DOHH2 (cell line): ENCODE data around the gene STT3B.

Source experiments
- H3F3A ChIP-seq: fragments of 200-600 bp; sonication (generic), shearing (Covaris generic); 2 replicates; pipeline ENCODE4 v1.6.0; 2016; ENCODE audit warnings: antibody characterized with exemption, mild to moderate bottlenecking; ENCODE audit not compliant: control insufficient read depth, insufficient read depth
- H3K27ac ChIP-seq: fragments of 200-600 bp; sonication (generic); 2 replicates; pipeline ENCODE4 v1.5.1; 2014; ENCODE audit warnings: low read depth, mild to moderate bottlenecking, low read length, moderate library complexity
- H3K27me3 ChIP-seq: fragments of 200-600 bp; sonication (generic); 2 replicates; pipeline ENCODE4 v1.6.1; 2014; ENCODE audit warnings: mild to moderate bottlenecking, low read length, mixed read lengths; ENCODE audit not compliant: control insufficient read depth
- H3K36me3 ChIP-seq: fragments of 200-600 bp; sonication (generic); 2 replicates; pipeline ENCODE4 v1.6.1; 2014; ENCODE audit warnings: mild to moderate bottlenecking, low read length, moderate library complexity, mixed read lengths; ENCODE audit not compliant: control insufficient read depth
- H3K4me1 ChIP-seq: fragments of 200-600 bp; sonication (generic); 2 replicates; pipeline ENCODE4 v1.6.1; 2014; ENCODE audit warnings: mild to moderate bottlenecking, low read length, mixed read lengths; ENCODE audit not compliant: control insufficient read depth
- H3K4me2 ChIP-seq: fragments of 200-600 bp; sonication (generic); 2 replicates; pipeline ENCODE4 v1.6.0; 2014; ENCODE audit warnings: mild to moderate bottlenecking, low read length, moderate library complexity
- H3K4me3 ChIP-seq: fragments of 200-600 bp; sonication (generic); 2 replicates; pipeline ENCODE4 v1.5.1; 2014; ENCODE audit warnings: mild to moderate bottlenecking, low read length, mixed read lengths
- H3K79me2 ChIP-seq: fragments of 200-600 bp; sonication (generic); 2 replicates; pipeline ENCODE4 v1.6.1; 2014; ENCODE audit warnings: mild to moderate bottlenecking, low read length, mixed read lengths; ENCODE audit not compliant: control insufficient read depth
- H3K9me2 ChIP-seq: fragments of 200-600 bp; sonication (generic); replicated peaks from 2 replicates; pipeline ENCODE4 v1.6.1; 2014; ENCODE audit warnings: mild to moderate bottlenecking, low read length, mixed read lengths; ENCODE audit not compliant: control insufficient read depth
- H3K9me3 ChIP-seq: fragments of 200-600 bp; sonication (generic); 2 replicates; pipeline ENCODE4 v1.6.1; 2014; ENCODE audit warnings: antibody characterized with exemption, low read length, mixed read lengths; ENCODE audit not compliant: control insufficient read depth, insufficient read depth
- H4K20me1 ChIP-seq: fragments of 200-600 bp; sonication (generic); 2 replicates; pipeline ENCODE4 v1.6.0; 2014; ENCODE audit warnings: low read depth, mild to moderate bottlenecking, antibody characterized with exemption, low read length, moderate library complexity; ENCODE audit not compliant: control insufficient read depth, insufficient read depth
- CTCF ChIP-seq: fragments of 200-600 bp; sonication (generic); IDR thresholded peaks from one replicate; pipeline ENCODE4 v1.5.1; 2014; ENCODE audit warnings: antibody characterized with exemption, mild to moderate bottlenecking, low read depth, low read length; ENCODE audit not compliant: poor library complexity, severe bottlenecking
- EZH2phosphoT487 ChIP-seq: fragments of 200-600 bp; sonication (generic); IDR thresholded peaks from 2 replicates; pipeline ENCODE4 v1.6.1; 2017; ENCODE audit warnings: borderline replicate concordance, mild to moderate bottlenecking, antibody characterized with exemption, low read length, moderate library complexity, mixed read lengths

STT3B gene

GRCh38 chr3:31522152-31522551, 10.6 kb upstream of the STT3B start:
- H3K27me3 ChIP-seq = no peaks in the 10 kb centered on the region
- peak overlapping the region; percentile 43 for H3K4me2 ChIP-seq
- H3F3A ChIP-seq = no peaks in the 10 kb centered on the region
- TF ChIP-seq EZH2phosphoT487 (no peak), CTCF (no peak)
- no peaks in the 10 kb centered on the region for H3K36me3 ChIP-seq
- no peaks in the 10 kb centered on the region for H3K9me2 ChIP-seq
- no peaks in the 10 kb centered on the region for H3K79me2 ChIP-seq
- H4K20me1 ChIP-seq = no peaks in the 10 kb centered on the region
- peaks cover 25% of the 10 kb centered on the region for H3K4me1 ChIP-seq
- peak overlapping the region; percentile 2; the same call in 1 of the 2 replicates for H3K4me3 ChIP-seq
- H3K9me3 ChIP-seq = no peaks in the 10 kb centered on the region
- H3K27ac ChIP-seq = no peak overlapping the region

GRCh38 chr3:31523543-31523942, 9.2 kb upstream of the STT3B start:
- TF ChIP-seq CTCF (no peak), EZH2phosphoT487 (no peak)
- Histone ChIP-seq H3K4me3 (no peak overlapping the region), H3K4me1 (peaks cover 25% of the 10 kb centered on the region)

GRCh38 chr3:31525532-31525931, 7.2 kb upstream of the STT3B start:
- TF ChIP-seq CTCF = no peak
- TF ChIP-seq EZH2phosphoT487 = no peak
- H3F3A ChIP-seq = no peaks in the 10 kb centered on the region
- H3K4me3 ChIP-seq = no peak overlapping the region
- H3K9me3 ChIP-seq = no peaks in the 10 kb centered on the region
- H3K4me1 ChIP-seq = peaks cover 39% of the 10 kb centered on the region
- H3K79me2 ChIP-seq = peaks cover 11% of the 10 kb centered on the region
- H4K20me1 ChIP-seq = no peaks in the 10 kb centered on the region
- H3K27ac ChIP-seq = no peak overlapping the region
- no peaks in the 10 kb centered on the region for H3K27me3 ChIP-seq
- no peaks in the 10 kb centered on the region for H3K9me2 ChIP-seq
- H3K36me3 ChIP-seq = no peaks in the 10 kb centered on the region
- no peak overlapping the region for H3K4me2 ChIP-seq

More at GRCh38 chr3:31523543-31523942, 9.2 kb upstream of the STT3B start:
- H3K9me2 ChIP-seq = no peaks in the 10 kb centered on the region
- H3K9me3 ChIP-seq = no peaks in the 10 kb centered on the region
- no peaks in the 10 kb centered on the region for H3K36me3 ChIP-seq
- H3K79me2 ChIP-seq = no peaks in the 10 kb centered on the region
- H3F3A ChIP-seq = no peaks in the 10 kb centered on the region
- H4K20me1 ChIP-seq = no peaks in the 10 kb centered on the region
- H3K4me2 ChIP-seq = no peak overlapping the region
- no peaks in the 10 kb centered on the region for H3K27me3 ChIP-seq
- H3K27ac ChIP-seq = no peak overlapping the region

GRCh38 chr3:31529421-31529820, 3.3 kb upstream of the STT3B start:
- Histone ChIP-seq H3K36me3 (peaks cover 17% of the 10 kb centered on the region), H3K4me2 (peak overlapping the region; percentile 90; the same call in 1 of the 2 replicates)

More at GRCh38 chr3:31529421-31529820, 3.3 kb upstream of the STT3B start:
- no peak for TF ChIP-seq CTCF
- TF ChIP-seq EZH2phosphoT487 = no peak
- Histone ChIP-seq H3K4me1 (peaks cover 16% of the 10 kb centered on the region), H3K27me3 (no peaks in the 10 kb centered on the region), H3K4me3 (0 out of 2 replicates have a peak overlapping the region, but pooled peaks have one; percentile 10), H3F3A (no peaks in the 10 kb centered on the region), H4K20me1 (peaks cover 5% of the 10 kb centered on the region), H3K9me2 (no peaks in the 10 kb centered on the region), H3K9me3 (no peaks in the 10 kb centered on the region), H3K27ac (no peak overlapping the region), H3K79me2 (peaks cover 38% of the 10 kb centered on the region)
